ENCODE results near the gene METTL23.
"Not testable (repeated sequence)": the region's sequence is repeated elsewhere in the genome, so short reads cannot be mapped to it uniquely, and the experiment has no call there.

The METTL23 gene

DNA sequence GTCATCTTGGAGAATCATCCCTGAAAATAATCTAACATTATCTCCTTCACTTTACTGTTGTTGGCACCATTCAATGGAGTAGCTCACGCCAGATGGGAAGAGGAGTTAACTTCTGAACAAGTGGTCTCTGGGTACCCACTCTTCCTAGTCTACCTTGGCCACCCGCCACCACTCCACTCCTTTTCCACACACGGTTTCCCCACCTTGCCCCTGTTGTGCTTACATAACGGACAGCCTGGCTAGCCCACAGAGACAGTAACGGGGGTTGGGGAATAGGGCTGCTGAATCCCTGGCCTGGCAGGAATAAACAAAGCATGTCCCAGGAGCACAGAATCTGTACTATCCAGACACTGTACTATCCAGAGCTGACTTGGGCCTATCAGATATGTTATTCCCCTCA is 12.3 kb upstream of the METTL23 start:
- DNase-seq (ENCODE audit: low spot score) = no peak

DNA sequence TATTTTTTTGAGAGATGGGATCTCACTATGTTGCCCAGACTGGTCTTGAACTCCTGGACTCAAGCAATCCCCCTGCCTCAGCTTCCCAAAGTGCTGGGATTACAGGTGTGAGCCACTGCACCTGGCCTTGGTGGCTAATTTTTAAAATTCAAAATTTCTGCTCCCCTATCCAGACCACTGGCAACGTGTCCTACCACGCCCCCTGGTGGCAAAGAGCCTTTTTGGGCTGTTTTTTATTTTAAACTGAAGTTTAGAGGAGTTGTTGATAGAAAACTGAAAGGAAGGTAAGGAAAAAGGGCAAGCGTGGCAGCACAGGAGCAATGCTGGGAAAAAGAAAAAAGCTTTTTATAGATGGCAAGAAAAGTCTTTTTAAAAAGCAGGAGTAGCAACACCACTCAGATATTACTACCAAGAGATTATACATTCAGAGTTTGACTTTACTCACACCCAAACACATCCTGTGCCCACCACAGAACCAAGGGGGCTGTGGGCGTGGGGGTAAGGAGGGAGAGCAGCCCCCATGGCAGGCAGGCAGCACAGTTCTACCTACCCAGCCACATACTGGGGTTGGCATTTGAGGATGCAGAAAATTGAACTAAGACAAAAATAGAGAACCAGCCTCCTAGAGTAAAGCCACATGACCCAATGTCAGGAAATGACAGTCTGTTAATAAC is 11.7 kb upstream of the METTL23 start:
- peak; percentile 77 for DNase-seq (ENCODE audit: low spot score)

DNA sequence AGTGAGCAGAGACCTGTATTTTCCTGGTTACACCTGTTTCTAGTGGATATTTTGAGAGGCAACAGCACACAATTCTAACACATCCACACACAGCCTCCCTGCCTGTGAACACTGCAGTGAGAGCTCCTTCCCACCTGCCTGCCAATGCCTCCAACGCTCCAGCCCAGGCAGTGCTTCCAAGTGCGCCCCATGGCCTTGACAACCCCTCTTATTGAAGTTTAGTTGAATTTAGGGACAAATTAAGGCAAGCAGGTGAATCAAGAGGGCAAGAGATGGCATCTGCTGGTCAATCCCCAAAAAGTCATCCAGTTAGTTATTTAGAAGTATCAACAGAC is 11.2 kb upstream of the METTL23 start:
- DNase-seq (ENCODE audit: low spot score) = no peak

DNA sequence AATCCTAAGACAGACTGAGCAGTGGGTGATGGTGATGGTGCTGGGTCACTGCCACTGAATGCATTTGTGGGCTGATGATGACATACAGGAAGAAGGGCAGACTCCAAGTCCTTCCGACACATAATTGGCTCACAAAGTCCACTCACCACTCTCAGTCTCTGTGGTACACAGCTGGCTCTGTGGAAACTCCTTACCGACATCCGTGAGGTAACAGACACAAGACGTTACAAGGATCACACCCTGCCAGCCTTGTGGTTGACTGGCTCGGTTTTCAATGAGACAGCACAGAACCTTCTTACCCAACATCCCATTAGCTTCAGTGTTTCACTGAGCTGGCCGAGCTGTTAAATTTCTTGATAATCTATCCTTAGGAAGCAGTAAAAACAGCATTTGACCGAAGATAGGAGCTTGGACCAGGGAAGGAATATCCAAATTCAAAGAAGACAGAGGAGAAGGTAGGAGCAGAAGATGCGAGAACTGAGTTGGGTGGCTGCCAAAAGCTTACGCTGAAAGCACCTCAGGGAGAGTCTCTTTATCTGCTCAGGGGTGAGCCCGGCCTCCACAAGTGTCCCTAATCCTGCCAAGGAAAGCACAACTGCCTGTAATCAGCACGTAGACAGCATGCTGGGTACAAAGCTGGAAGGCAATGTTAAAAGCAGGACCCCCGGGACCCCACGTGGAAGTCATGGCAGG is 10.3 kb upstream of the METTL23 start:
- DNase-seq (ENCODE audit: low spot score) = no peak

DNA sequence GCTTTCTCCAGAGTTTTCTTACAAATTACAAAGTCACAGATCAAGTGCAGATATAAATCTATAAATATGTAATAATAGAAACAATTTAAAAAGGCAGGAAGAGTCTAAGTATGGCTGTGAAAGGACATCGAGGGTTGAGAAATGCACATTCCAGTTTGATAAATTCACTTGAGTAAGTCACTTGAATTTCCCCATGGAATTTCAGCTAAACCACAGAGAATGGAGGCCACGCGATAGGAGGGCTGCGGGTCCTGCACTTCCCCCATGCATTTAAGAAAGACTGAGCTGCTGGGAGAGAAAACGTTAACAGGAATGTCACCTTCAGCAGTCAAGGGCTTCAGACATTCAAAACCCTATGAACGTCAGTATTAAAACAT is 9.8 kb upstream of the METTL23 start:
- no peak for DNase-seq (ENCODE audit: low spot score)

DNA sequence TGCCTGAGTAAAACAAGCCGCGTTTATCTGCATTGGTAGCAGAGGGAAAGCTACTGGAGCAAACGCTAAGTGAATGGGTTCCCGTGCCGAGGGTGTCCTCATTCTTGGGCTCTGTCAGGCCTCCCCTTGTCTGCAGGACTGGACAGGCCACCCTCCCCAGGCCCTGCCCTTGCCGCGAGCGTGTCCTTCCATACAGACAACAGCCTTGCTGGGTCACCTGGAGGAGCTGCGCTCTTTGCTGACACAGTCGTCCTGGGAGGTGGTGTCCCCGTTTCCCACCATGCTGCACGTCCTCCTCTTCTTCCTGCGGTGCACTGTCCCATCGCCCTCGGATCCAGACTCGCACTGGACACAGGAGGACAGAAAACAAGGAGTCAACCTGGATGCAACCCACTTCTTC is 8.1 kb upstream of the METTL23 start:
- no peak for DNase-seq (ENCODE audit: low spot score)

DNA sequence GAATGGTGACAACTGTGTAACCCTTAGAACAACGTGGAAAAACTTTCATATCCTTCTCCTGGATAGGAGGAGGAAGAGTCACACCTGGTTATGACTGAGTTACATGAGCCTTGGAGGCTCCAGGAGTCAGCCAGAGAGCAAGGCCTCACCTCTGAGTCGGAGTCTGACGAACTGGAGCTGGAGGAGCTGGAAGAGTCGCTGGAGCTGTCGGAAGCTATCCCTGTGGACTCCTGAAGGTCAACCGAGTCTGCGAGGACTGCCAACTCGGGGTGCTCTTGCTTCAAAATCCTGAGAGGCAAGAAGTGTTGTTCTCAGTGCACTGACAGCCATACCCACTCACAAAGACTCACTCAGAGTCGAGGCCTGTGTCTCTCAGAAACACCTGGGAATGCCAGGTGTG is 6.4 kb upstream of the METTL23 start:
- DNase-seq (ENCODE audit: low spot score) = no peak

DNA sequence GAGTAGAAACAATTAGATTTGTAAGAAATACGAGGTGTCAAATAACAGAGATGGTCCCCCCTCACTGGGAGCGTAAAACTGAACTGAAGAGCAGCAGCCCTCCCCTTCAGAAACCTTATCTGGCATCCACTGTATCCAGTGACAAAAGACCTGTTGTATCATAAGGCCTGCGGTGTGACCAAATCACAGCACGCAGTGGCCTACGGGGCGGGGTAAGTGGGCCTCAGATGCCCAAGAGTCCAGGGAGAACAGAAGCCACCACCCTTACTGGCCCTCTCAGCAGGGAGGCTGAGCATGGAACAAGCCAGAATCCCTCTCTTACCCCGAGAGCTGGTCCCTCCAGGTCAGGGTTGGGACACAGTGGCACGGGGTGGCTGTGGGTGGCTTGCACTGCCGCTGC is 5.7 kb upstream of the METTL23 start:
- DNase-seq (ENCODE audit: low spot score) = no peak

DNA sequence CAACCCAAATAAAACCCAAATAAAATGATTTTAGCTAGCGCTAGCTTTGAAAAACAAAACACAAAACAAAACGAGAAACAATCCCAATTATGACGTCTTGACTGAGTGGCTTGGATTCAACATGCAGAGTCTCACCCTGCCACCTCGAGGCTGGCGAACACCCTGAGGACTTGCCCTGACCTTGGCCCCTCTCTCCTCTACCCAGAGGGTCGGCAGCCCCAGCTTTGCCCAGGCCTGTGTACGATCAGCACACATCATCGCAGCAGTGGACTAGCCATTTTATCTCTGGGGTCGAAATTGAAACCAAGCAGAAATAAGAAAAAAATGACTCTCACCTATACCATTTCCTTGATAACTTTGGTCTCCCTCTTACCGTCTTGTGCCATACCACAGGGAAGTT is 5.2 kb upstream of the METTL23 start:
- DNase-seq (ENCODE audit: low spot score) = no peak

DNA sequence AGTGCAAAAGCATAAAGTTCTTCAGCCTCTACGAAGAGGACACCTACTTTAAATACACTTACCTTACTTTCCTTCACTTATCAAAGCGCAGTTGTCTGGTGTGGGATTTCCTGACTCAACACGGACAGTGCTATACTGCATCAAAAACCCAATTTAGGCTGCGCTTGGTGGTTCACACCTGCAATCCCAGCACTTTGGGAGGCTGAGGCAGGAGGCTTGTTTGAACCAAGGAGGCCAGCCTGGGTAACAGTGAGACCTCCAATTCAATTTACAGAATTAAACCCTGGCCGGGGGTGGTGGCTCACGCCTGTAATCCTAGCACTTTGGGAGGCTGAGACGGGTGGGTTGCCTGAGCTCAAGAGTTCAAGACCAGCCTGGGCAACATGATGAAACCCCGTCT is 4.4 kb upstream of the METTL23 start:
- no peak for DNase-seq (ENCODE audit: low spot score)

DNA sequence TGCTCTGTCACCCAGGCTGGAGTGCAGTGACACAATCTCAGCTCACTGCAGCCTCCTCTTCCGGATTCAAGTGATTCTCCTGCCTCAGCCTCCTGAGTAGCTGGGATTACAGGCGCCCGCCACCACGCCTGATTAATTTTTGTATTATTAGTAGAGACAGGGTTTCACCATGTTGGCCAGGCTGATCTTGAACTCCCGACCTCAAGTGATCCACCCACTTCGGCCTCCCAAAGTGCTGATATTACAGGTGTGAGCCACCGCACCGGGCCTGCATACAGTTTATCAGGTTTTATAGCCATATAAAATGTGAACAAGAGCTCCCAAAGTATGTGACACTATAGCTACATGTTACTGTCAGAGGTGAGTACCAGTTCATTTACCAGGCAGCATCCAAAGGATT is 3.7 kb upstream of the METTL23 start:
- DNase-seq (ENCODE audit: low spot score) = not testable (repeated sequence)

DNA sequence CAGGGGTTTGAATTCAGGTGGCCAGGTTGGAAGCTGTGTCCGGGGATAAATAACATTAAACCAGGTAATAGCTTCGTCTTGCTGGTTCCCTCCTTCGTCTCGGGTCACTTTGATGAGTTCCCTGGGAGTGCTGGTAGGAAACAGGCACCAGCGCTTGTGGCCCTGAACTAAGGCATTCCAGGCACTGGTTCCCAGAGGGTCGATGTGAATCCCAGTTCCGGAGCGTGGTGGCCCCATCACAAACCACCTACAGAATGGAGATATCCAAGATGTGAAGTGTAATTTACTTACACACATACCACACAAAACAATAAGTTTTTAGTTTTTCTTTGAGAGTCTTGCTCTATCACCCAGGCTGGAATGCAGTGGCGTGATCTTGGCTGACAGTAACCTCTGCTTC is 2.8 kb upstream of the METTL23 start:
- no peak for DNase-seq (ENCODE audit: low spot score)

DNA sequence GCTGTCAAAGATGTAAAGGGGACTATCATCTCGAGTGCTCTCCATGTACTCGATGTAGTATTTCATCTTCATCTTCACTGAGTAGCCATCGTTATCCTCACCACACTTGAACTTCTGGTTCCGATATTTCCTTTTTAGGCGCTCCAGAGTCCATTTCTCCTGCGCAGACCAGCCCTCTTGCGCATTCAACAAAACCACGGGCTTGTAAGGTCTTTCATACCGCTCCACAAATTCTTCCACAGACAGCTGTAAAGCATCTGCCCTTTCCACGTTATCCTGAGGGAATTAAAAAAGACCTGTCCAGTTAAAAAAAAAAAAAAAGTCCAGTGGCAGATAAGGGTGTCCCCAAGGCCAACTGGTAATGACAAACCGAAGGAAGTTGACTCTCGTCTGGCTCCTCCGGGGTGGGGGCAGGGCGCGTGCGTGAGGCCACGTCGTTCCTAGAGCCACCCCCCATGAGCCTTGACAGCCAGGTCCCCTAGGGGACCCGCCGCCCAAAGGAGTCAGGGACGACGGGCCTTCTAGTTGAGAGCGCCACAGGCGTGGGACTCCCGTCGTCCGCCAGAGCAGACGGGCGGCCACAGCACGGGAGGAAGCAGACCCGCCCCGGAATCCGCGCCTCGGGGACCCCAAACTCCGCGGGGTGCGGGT is 934 bp upstream of the METTL23 start:
- no peak for DNase-seq (ENCODE audit: low spot score)

DNA sequence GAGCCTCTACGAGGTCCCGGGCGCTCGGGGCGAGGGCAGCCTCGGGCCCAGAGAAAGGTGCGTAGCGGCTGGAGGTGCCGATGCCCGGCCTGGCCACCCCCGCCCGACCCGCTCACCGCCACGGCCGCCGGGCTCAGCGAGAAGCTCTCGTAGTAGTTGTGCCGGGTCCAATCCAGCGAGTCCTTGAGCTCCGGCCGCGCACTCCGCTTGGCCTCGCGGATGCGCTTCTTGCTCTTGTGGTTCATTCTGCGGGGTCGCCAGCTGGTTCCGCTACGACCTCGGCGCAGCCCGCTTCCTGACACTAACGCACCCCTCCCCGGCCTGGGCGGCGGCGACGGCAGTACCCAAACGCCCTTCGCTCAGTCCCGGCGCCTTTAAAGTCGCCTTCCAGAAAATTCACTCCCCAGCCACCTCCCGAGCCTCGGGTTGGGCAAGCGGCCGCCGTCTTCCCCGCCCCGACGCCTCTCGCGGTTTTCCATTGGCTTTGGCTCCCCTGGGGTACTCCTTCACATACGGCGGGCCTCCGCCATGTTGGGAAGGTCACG is 336 bp upstream of the METTL23 start, which contains the start of gene JMJD6:
JMJD6 (minus strand) TSS at position 376 of the 545 bp plus-strand sequence; CDS start at position 245, 131 bp downstream.
- peak; percentile 100 for DNase-seq (ENCODE audit: low spot score)

DNA sequence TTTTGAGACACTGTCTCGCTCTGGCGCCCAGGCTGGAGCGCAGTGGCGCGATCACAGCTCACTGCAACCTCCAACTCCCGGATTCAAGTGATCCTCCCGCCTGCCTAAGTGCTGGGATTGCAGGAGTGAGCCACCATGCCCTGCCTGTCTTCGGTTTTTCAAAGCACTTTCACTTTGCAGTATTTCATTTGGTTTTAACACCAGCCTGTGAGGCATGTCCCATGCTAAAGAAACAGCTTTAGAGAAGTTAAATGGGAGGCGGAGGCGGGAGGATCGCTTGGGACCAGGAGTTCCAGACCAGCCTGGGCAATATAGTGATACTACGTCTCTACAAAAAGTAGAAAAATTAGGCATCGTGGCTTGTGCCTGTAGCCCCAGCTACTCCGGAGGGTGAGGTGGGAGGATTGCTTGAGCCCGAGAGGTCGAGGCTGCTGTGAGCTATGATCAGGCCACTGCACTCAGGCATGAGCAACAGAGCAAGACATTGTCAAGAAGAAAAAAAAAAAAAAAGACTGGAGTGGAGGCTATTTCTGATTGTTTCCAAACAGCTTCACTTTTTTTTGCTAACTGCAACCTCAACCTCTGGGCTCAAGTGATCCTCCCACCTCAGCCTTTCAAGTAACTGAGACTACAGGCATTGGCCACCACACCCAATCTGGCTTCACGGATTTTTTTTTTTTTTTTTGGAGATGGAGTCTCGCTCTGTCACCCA is 1.3 kb downstream of the METTL23 start:
- no peak for DNase-seq (ENCODE audit: low spot score)

DNA sequence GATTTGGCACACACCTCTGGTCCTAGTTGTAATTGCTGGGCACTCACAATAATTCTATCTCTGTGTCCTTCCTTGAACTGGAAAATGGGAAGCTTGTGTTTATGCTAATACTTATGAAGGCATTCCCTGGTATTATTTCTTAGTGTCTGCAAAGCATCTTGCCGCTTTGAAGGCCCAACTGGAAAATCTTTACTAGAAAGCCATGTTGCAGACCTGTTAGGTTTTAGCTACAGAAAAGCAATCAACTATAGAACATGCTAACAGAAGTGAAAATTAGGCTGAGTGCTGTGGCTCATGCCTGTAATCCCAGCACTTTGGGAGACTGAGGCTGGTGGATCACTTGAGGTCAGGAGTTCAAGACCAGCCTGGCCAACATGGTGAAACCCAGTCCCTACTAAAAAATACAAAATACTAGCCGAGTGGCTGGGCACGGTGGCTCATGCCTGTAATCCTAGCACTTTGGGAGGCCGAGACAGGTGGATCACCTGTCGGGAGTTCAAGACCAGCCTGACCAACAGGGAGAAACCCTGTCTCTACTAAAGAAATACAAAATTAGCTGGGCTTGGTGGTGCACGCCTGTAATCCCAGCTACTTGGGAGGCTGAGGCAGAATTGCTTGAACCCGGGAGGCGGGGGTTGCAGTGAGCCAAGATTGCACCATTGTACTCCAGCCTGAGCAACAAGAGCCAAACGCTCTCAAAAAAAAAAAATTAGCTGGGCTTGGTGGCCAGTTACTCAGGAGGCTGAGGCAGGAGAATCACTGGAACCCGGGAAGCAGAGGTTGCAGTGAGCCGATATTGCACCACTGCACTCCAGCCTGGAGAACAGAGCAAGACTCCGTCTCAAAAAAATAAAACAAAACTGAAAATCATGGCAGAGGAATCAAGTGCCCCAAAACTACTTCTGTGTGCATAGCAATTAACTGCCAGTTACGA is 5.4 kb downstream of the METTL23 start:
- DNase-seq (ENCODE audit: low spot score) = not testable (repeated sequence)

DNA sequence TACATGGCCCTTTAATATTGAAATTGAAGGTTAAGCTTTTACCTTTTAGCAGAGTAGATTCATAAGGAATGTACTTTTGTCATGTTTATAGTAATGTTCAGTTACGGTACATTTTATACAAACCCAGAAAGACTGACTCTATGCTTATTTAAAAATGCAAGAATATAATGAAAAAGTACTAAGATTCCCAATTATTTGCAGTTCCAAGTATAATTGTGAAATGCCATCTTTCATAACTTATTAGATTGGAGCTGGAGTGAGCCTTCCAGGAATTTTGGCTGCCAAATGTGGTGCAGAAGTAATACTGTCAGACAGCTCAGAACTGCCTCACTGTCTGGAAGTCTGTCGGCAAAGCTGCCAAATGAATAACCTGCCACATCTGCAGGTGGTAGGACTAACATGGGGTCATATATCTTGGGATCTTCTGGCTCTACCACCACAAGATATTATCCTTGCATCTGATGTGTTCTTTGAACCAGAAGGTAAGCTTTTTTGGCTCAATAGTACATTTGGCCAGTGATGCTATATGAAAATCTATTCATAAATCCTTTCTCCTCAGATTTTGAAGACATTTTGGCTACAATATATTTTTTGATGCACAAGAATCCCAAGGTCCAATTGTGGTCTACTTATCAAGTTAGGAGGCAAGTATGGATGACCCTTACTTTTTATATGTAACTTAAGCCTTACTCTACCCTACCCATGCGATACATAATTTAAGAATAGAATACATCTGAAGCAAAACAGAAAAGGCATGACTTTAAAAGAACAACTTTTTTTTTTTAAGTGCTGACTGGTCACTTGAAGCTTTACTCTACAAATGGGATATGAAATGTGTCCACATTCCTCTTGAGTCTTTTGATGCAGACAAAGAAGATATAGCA is 6.3 kb downstream of the METTL23 start:
- DNase-seq (ENCODE audit: low spot score) = no peak

DNA sequence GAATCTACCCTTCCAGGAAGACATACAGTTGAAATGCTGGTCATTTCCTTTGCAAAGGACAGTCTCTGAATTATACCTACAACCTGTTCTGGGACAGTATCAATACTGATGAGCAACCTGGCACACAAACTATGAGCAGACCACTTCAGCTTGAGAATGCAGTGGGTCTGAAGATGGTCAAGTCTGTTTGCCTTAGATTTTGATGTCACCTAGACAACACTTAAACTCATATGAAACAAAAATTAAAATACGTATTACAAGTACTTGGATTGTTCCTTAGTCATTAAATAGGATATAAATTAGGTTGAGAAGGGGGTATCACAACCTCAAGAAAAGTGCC is 6.9 kb downstream of the METTL23 start:
- DNase-seq (ENCODE audit: low spot score) = no peak

DNA sequence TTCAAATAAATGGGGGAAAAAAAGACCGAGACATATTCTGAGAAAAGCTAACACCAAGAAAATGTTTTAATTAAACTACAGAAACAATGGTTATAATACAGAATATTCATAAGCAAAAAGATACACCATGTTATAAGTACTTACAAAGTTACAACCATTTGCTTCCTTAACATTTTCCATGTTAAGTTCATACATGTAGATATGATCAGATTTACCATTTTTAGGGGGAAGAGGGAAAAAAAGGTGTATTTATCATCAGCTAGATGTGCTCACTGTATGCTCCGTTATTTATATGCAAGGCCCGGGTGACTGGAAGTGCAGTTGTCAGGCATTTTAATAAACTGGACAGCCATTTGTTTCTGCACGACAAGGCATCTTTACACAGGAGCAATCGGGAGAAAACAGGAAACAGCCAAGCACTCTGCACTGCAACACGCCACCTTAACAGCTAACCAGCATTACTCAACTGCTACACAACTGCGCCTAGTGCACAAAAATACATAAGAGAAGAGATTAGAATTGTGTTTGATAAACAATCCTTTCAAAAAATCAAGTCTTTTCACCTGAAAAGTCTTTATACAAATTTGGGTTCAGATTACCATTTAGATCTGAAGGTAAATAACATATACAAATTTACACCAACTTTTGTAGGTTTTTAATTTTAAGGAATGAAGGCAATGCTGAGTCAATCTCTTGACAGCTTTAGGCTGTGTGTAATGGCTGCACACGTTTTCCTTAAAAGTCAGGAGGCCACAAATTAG is 7.6 kb downstream of the METTL23 start:
- DNase-seq (ENCODE audit: low spot score) = no peak

DNA sequence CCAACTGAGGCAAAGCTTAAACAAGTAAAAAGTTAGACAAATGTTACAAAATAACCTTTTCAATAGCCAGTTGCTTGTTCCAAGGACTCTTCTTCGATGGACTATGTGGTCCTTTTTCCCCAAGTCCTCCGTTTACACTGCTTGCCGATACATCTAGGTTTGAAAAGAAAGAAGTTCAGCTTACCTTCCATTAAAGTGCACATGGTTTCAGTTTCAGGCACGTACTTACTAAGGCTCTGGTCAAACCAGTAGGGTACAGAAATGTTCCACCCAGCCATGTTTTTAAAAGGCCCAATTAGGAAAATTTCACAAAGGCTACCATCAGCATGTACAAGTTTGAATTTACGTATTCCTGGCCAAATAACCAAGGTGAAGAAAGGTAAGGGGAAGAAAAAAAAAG is 8.4 kb downstream of the METTL23 start:
- DNase-seq (ENCODE audit: low spot score) = no peak
